Astrocyte (in vitro differentiated cells and primary cell): ENCODE results near the gene PDZRN4. TPM values are rescaled to one million over a fixed set of nuclear protein-coding genes. Genes with fewer than 3 reads are reported as not detected.

Experiments used
- DNase-seq: peaks from one replicate; pipeline ENCODE4 v3.0.0-alpha.2; 2010; ENCODE audit warnings: low read depth
- FAIRE-seq: peaks from 2 replicates; lab custom pipeline; 2011; peaks lifted over from hg19 to GRCh38; lab: Jason Lieb, UNC
- H2AFZ ChIP-seq: 2 replicates; pipeline ENCODE4 v1.6.0; 2012; ENCODE audit warnings: low read depth, low read length, inconsistent platforms
- H3K27ac ChIP-seq: 2 replicates; pipeline ENCODE4 v1.5.1; 2011; ENCODE audit warnings: low read depth, low read length, inconsistent platforms
- H3K27me3 ChIP-seq: 2 replicates; pipeline ENCODE4 v1.6.0; 2011; ENCODE audit warnings: low read length, inconsistent platforms; ENCODE audit not compliant: insufficient read depth
- H3K36me3 ChIP-seq: 2 replicates; pipeline ENCODE4 v1.5.1; 2011; ENCODE audit warnings: low read length, inconsistent platforms; ENCODE audit not compliant: insufficient read depth
- H3K4me1 ChIP-seq: 2 replicates; pipeline ENCODE4 v1.5.1; 2011; ENCODE audit warnings: low read length, inconsistent platforms; ENCODE audit not compliant: insufficient read depth
- H3K4me2 ChIP-seq: 2 replicates; pipeline ENCODE4 v1.6.0; 2012; ENCODE audit warnings: low read length, inconsistent platforms
- H3K4me3 ChIP-seq: 2 replicates; pipeline ENCODE4 v1.5.1; 2011; ENCODE audit warnings: low read depth, mild to moderate bottlenecking, low read length, inconsistent platforms; ENCODE audit not compliant: insufficient read depth
- H3K79me2 ChIP-seq: 2 replicates; pipeline ENCODE4 v1.6.0; 2012; ENCODE audit warnings: mild to moderate bottlenecking, low read length, inconsistent platforms; ENCODE audit not compliant: insufficient read depth
- H3K9ac ChIP-seq: 2 replicates; pipeline ENCODE4 v1.6.0; 2012; ENCODE audit warnings: mild to moderate bottlenecking, low read length, inconsistent platforms
- H3K9me3 ChIP-seq: 2 replicates; pipeline ENCODE4 v1.5.1; 2012; ENCODE audit warnings: low read depth, mild to moderate bottlenecking, low read length, inconsistent platforms; ENCODE audit not compliant: insufficient read depth
- H4K20me1 ChIP-seq: 2 replicates; pipeline ENCODE4 v1.6.0; 2012; ENCODE audit warnings: low read length, inconsistent platforms; ENCODE audit not compliant: insufficient read depth
- H3K27ac Mint-ChIP-seq: one replicate; pipeline ENCODE4 v1.8.0; 2021; ENCODE audit warnings: mild to moderate bottlenecking, mixed read lengths; ENCODE audit not compliant: unreplicated experiment
- H3K27me3 Mint-ChIP-seq: one replicate; pipeline ENCODE4 v1.8.0; 2021; ENCODE audit warnings: low read depth, mixed read lengths; ENCODE audit not compliant: unreplicated experiment
- H3K36me3 Mint-ChIP-seq: one replicate; pipeline ENCODE4 v1.8.0; 2021; ENCODE audit warnings: low read depth, mixed read lengths; ENCODE audit not compliant: unreplicated experiment
- H3K4me1 Mint-ChIP-seq: one replicate; pipeline ENCODE4 v1.8.0; 2021; ENCODE audit warnings: low read depth, mixed read lengths; ENCODE audit not compliant: unreplicated experiment
- H3K4me3 Mint-ChIP-seq: one replicate; pipeline ENCODE4 v1.8.0; 2021; ENCODE audit warnings: mild to moderate bottlenecking, moderate library complexity, mixed read lengths; ENCODE audit not compliant: unreplicated experiment
- H3K9me3 Mint-ChIP-seq: one replicate; pipeline ENCODE4 v1.8.0; 2021; ENCODE audit warnings: mild to moderate bottlenecking, mixed read lengths; ENCODE audit not compliant: unreplicated experiment
- CTCF ChIP-seq: IDR thresholded peaks from 2 replicates; pipeline ENCODE4 v1.5.1; 2011; ENCODE audit warnings: low read depth, mild to moderate bottlenecking, inconsistent platforms, low read length, moderate library complexity; ENCODE audit not compliant: insufficient read depth
- EZH2 ChIP-seq: IDR thresholded peaks from 2 replicates; pipeline ENCODE4 v1.6.1; 2012; ENCODE audit warnings: mild to moderate bottlenecking, low read length, inconsistent platforms; ENCODE audit not compliant: insufficient read depth
- total RNA-seq: library from RNA; stranded (reverse); gene quantifications from 2 replicates; pipeline ENCODE4 v1.2.1, GENCODE V29; 2021

Gene PDZRN4
- total RNA-seq, 1 donor from 2014 or later: not detected

DNA sequence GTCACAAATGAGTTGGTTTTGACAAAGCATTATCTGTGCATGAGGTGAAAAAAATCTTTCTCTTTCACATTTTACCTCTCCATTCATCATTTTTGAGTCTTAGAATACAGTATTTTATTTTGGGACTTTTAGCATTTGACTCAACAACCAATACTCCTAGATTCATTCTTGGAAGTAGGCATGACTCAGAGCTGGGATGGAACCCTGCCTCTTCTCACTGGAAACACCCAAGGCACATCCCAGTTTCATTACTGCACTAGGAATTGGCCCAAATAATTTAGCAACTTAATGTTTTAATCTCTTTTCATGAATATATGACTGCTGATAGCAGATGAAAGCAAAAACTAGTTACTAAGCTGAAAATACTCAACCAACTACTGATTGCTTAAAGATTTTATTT lies 3.3 kb upstream of the PDZRN4 start:
- Mint-ChIP-seq H3K4me1 (peaks cover 5% of the 10 kb centered on the region), H3K9me3 (no peaks in the 10 kb centered on the region), H3K27me3 (peaks cover 22% of the 10 kb centered on the region), H3K36me3 (no peaks in the 10 kb centered on the region), H3K27ac (no peak overlapping the region), H3K4me3 (no peak overlapping the region)
- Histone ChIP-seq H3K4me1 (peaks cover 6% of the 10 kb centered on the region), H3K9ac (no peak overlapping the region), H3K9me3 (peaks cover 4% of the 10 kb centered on the region), H3K27ac (no peak overlapping the region), H3K79me2 (no peaks in the 10 kb centered on the region), H3K4me2 (no peak overlapping the region), H3K4me3 (no peak overlapping the region), H2AFZ (no peak overlapping the region), H4K20me1 (no peaks in the 10 kb centered on the region), H3K27me3 (peaks cover 29% of the 10 kb centered on the region), H3K36me3 (no peaks in the 10 kb centered on the region)
- DNase-seq (no peak), FAIRE-seq (no peak)
- TF ChIP-seq EZH2 (no peak), CTCF (no peak)

- Histone ChIP-seq H3K4me1 (peaks cover 8% of the 10 kb centered on the region), H3K9ac (no peak overlapping the region), H3K4me3 (no peak overlapping the region), H3K27me3 (peaks cover 35% of the 10 kb centered on the region), H3K79me2 (no peaks in the 10 kb centered on the region), H3K4me2 (no peak overlapping the region), H3K9me3 (peaks cover 4% of the 10 kb centered on the region), H3K27ac (no peak overlapping the region), H2AFZ (no peak overlapping the region), H3K36me3 (no peaks in the 10 kb centered on the region), H4K20me1 (no peaks in the 10 kb centered on the region)
- Mint-ChIP-seq H3K4me3 (no peak overlapping the region), H3K36me3 (no peaks in the 10 kb centered on the region), H3K4me1 (peaks cover 5% of the 10 kb centered on the region), H3K27ac (no peak overlapping the region), H3K9me3 (no peaks in the 10 kb centered on the region), H3K27me3 (peaks cover 30% of the 10 kb centered on the region)
- TF ChIP-seq EZH2 (no peak), CTCF (no peak)
- FAIRE-seq (no peak), DNase-seq (no peak)
Observed at GRCh38 chr12:41186026-41186425, 2.1 kb upstream of the PDZRN4 start.

DNA sequence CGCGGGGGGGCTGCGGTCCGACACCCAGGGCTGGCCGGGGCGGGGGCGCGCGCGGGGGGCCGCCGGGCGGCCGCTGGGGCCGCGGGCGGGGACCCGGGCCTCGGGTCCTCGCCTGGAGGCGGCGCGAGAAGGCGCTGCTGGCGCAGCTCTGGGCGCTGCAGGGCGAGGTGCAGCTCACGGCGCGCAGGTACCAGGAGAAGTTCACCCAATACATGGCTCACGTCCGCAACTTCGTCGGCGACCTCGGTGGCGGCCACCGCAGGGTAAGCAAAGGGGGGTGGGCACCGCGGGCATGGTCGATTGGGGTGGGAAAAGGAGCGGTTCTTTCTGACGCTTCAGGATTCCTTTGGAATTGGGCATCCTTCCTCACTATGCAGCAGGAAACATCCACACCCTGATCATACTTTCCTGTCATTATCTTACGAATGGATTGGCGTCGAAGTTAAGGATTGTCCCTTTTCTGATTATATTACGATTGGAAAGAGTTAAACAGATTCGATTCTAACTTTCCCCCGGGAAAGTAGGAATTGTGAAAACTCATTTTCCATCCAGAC lies 798 bp downstream of the PDZRN4 start:
- H3K4me2 ChIP-seq: peak overlapping the region; percentile 77
- DNase-seq: no peak
- H3K36me3 Mint-ChIP-seq: no peaks in the 10 kb centered on the region
- H4K20me1 ChIP-seq: no peaks in the 10 kb centered on the region
- H3K79me2 ChIP-seq: no peaks in the 10 kb centered on the region
- H3K4me3 Mint-ChIP-seq: no peak overlapping the region
- peaks cover 4% of the 10 kb centered on the region for H3K9me3 ChIP-seq
- FAIRE-seq: no peak
- H3K4me1 ChIP-seq: peaks cover 8% of the 10 kb centered on the region
- H3K27ac ChIP-seq: no peak overlapping the region
- H3K9me3 Mint-ChIP-seq: no peaks in the 10 kb centered on the region
- peaks cover 30% of the 10 kb centered on the region for H3K27me3 Mint-ChIP-seq
- peak overlapping the region; percentile 69 for H2AFZ ChIP-seq
- no peaks in the 10 kb centered on the region for H3K36me3 ChIP-seq
- H3K4me3 ChIP-seq: peak overlapping the region; percentile 28
- TF ChIP-seq EZH2 (no peak), CTCF (no peak)
- no peak overlapping the region for H3K27ac Mint-ChIP-seq
- H3K4me1 Mint-ChIP-seq: peaks cover 5% of the 10 kb centered on the region
- peaks cover 35% of the 10 kb centered on the region for H3K27me3 ChIP-seq
- no peak overlapping the region for H3K9ac ChIP-seq
